Caki2 (cell line): Measurements from ENCODE around the gene ARHGEF9. TPM values are rescaled to one million over a fixed set of nuclear protein-coding genes. Genes with fewer than 3 reads are reported as not detected.
"Not testable (repeated sequence)": the region's sequence is repeated elsewhere in the genome, so short reads cannot be mapped to it uniquely, and the experiment has no call there.

Source experiments
- DNase-seq: peaks from one replicate; pipeline ENCODE4 v3.0.0-alpha.2; 2015; ENCODE audit warnings: low read depth
- in situ Hi-C: cut with HindIII; loops from 2 replicates; pipeline ENCODE4 v1.10.0; 2016; ENCODE audit warnings: low sequenced_read_pairs, low pct_unique_long_range_greater_than_20kb, mixed read lengths
- total RNA-seq: library from RNA; depleted of rRNA; stranded (reverse); fragments of >200 nt; shearing (Covaris generic); gene quantifications from 2 replicates; pipeline ENCODE4 v1.2.3, GENCODE V29; 2014; ENCODE audit warnings: low replicate concordance

Gene ARHGEF9
- total RNA-seq, 1 experiment from 2014 or later = 7.0 TPM

DNA sequence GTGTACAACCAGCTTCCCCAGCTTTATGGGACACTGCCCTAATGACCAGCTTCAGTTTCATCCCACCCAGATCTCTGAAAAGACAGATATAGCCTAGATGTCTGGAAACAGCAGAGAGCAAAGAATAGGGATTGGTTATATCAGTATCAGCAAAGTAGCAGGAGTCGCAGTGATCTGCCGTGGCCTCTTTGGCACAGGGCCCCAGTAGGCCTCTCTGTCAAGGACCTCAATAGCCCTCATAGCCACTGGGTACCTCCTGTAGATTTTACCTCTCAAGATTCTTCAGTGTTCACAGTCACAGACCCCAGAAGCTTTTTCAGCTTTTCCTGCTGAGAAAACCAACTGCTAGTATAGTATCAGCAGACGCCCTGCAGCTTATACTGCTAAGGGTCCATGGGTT is 104.6 kb downstream of the ARHGEF9 start:
- no peak for DNase-seq
- in situ Hi-C loops = no loop called here

DNA sequence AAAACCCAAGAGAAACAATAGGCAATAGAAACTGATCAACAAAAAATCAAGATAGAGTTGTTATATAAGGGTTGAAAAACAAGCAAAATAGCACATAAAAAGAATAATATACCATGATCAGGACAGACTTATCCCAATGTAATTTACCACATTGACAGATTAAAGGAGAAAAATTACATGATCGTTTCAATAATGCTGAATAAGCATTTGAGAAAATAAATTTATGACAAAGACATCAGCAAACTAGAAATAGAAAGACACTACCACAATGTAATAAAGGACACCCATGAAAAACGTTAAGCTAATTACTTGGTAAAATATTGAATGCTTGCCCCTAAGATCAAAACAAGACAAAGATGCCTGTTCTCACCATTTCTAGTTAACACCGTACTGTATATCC is 105.6 kb downstream of the ARHGEF9 start:
- no peak for DNase-seq
- in situ Hi-C loops = no loop called here

DNA sequence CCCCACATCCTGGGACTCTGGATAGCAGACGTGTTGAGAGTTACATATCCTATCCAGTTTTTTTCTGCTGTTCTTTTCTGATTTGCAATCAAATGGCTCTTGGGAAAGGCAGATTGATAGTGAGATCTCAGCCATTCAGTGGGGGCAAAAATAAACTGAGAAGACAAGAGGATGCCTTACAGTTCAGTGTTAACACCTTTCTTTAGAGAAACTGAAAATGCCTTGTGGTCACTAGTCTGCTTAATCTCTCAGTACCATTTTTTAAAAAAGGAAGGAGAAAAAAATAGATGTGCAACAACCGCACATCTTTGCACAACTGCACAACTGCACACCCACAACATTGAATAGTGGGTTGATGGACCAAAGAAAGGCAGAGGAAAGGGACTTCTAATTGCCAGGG is 109.3 kb downstream of the ARHGEF9 start:
- no peak for DNase-seq
- in situ Hi-C loops = no loop called here

DNA sequence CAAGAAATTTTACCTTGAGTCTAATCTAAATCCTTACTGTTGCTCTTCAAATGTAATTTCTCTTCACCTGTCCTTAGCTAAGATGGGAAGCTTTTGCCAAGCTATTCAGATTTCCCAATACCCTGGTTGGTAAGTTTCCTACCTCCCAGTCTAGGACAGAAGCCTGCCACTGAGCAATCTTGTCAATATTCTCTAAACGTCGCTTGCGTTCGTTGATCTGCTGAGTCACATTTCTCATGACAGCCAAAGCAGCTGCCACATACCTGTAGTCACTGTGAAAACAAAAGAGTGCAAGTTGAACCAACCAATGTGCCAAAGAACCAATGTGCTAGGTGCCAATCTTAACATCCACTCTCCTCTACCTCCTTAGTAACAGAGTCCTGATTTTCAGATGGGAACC is 111.1 kb downstream of the ARHGEF9 start:
- DNase-seq = peak; percentile 2
- in situ Hi-C loops = no loop called here

DNA sequence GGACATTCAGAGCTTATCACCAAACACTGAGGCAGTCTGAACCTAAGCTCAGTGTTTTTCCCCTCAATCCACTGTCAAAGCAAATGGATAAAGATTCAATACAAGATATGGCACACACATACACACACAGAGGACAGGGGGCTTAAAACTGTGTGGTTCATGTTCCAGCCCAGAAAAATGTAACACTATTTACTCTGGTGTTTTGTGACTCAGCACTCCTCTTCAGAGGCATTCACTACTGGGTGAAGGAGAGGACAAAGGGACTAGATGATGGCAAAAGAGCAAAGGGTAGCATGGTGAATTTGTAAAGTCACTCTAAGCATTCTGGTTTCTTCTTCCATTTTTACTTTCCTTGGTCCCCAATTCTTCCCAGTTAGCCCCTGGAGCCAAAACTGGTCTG is 120.3 kb downstream of the ARHGEF9 start:
- DNase-seq = no peak
- in situ Hi-C loops = no loop called here

DNA sequence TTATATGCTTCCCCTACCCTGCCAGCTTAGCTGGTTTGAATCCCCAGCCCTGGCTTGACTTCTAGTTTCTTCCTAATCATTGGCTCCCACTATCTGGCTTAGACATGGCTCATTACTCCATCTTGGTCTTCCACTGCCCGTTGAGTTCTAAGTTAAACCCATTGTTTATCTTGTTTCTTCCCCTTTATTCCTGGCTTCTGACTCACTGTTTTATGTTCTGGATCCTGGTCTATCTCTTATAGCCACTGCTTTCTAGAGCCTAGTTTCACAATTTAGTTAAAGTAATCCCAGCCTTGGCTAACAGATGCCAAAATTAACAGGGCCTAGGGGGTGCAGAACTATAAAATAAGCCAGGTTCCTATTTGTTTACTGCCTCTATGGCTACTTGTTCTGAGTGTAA is 120.9 kb downstream of the ARHGEF9 start:
- DNase-seq = no peak
- in situ Hi-C loops = no loop called here

DNA sequence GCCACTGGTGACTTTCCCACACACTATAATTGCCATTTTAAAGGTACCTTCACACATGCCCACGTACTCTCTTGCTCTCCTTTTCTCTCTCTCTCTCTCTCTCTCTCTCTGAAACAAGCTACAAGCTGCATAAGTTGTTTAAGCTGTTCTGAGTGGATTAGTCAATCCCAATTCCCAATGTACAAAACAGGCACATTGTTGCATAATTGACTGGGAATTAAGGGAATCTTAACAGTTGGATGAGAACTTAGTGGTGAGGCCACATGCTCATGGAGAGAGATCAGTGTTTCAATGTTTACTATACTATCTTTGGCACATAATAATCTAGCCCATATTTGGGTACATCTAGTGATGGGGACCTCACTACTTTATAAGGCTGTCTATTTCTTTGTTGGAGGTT is 123.3 kb downstream of the ARHGEF9 start:
- DNase-seq = no peak
- in situ Hi-C loops = no loop called here

DNA sequence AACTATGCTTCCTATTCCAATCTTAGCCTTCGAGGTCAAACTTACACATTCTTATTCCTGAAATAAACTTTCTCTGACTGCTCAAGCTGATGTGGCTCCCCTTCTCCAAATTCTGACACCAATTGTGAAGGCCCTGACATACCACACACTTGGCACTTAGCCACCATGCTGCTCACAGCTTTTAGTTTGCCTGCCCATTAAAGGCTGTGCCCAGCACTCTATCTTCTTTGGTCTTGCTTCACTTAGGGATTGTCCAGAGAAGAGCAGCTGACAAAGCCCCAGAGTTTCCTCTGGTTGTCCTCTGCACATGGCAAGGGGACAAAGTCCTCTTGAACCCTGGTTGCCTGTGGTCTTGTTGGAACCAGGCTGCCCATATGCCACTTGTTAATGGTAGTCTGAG is 126.1 kb downstream of the ARHGEF9 start:
- in situ Hi-C loops = no loop called here

DNA sequence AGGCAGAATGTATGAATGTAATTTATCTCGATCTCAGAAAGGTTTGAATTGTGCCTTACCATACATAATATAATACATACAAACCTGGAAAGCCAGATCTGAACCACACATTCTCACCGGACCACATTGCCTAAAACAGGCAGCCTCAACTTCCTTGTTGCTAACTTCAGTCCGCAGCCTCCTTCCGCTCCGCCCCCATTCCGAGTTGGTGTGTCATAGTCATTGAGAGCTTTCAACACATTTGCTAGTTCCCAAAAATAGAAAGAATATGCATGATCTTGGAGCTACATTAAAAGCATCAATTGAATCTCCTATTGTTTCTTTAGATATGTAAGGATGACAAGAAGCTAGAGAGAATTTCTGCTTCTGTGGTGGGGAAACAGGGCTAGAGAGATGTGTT is 127.2 kb downstream of the ARHGEF9 start:
- in situ Hi-C loops = no loop called here
- no peak for DNase-seq

More for the DNA sequence above, 126.1 kb downstream of the ARHGEF9 start:
- DNase-seq = no peak

DNA sequence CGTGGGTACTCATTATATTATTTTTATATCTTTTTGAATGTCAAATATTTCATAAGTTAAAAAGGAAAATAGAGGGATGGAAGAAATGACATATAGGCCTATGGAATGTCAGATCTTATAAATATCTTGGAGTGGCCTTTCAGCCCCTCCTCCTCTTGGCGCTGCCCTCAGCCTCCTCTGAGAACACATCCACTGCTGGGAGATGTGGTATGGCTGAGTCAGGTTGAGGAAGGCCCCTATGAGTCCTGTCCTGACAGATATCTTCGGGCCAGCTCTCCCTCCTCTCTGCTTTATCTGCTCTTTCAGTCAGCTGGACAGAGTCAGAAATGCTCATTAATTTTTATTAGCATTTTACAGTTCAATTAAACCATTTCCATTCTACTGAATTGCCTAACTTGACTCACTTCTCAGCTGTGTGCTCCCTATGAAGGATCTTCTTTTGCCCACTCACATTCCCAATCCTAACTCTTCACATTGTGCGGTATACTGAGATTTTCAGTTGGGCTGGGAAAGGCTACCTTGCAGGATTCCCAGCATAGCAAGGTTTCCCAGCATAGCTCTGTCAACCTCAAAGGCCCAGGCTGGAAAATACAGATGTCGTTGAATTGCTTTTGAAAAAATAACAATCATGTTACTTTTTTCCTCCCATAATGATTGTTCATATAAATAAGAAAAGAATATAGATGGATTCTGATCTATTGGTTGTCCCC is 128.0 kb downstream of the ARHGEF9 start:
- in situ Hi-C loops = no loop called here
- no peak for DNase-seq

DNA sequence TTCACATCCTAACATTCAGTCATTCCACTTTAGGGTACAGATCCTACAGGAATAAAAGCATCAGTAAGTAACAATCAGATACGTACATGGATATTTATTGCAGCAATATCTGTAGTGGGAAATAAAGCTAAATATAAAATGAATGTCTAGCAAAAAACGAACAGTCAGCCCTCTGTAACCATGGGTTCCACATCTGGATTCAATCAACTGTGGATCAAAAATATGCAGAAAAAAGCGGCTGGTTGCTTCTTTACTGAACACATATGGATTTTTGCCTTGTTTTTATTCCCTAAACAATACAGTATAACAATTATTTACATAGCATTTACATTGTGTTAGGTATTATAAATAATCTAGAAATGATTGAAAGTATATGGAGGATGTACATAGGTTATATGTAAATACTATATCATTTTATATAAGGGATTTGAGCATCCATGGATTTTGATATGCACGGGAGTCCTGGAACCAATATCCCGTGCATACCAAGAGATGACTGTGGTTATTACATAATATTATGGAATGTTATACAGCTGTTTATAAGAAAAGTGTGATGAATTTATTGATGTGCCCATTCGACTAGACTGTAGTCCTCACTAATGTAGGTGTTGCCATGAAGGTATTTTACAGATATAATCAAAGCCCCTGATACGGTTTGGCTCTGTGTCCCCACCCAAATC is 132.8 kb downstream of the ARHGEF9 start:
- DNase-seq = no peak
- in situ Hi-C loops = no loop called here

DNA sequence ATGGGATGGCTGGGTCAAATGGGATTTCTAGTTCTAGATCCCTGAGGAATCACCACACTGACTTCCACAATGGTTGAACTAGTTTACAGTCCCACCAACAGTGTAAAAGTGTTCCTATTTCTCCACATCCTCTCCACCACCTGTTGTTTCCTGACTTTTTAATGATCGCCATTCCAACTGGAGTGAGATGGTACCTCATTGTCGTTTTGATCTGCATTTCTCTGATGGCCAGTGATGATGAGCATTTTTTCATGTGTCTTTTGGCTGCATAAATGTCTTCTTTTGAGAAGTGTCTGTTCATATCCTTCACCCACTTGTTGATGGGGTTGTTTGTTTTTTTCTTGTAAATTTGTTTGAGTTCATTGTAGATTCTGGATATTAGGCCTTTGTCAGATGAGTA is 139.3 kb downstream of the ARHGEF9 start:
- in situ Hi-C loops = not testable (repeated sequence)

DNA sequence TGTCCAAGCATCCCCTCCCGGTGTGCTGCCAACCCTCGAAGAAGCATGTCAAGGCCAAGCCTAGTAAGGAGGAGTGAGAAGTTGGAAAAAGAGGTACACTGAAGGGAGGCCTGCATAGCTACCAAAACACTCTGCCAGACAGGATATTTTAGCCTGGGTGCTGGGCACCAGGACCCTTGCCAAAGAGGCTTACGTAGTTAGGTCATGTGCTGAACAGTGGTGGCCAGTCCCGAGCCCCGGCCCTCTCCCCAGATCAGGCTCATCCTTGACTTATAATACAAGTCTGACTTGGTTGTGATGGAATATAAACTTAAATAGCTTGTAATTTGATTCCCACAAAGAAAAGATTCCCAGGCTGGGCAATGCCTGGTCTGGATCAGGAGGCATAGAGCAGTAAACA is 149.3 kb downstream of the ARHGEF9 start:
- in situ Hi-C loops = no loop called here
- DNase-seq = no peak

More for the DNA sequence above, 139.3 kb downstream of the ARHGEF9 start:
- not testable (repeated sequence) for DNase-seq

DNA sequence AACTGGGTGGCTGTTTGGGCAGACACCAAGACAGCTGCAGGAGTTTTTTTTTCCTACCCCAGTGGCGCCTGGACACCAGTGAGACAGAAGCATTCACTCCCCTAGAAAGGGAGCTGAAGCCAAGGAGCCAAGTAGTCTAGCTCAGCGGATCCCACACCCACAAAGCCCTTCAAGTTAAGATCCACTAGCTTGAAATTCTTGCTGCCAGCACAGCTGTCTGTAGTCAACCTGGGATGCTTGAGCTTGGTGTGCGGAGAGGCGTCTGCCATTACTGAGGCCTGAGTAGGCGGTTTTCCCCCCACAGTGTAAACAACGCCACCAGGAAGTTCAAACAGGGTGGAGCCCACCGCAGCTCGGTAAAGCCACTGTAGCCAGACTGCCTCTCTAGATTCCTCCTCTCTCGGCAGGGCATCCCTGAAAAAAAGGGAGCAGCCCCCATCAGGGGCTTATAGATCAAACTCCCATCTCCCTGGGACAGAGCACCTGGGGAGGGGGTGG is 171.4 kb downstream of the ARHGEF9 start:
- no peak for DNase-seq

DNA sequence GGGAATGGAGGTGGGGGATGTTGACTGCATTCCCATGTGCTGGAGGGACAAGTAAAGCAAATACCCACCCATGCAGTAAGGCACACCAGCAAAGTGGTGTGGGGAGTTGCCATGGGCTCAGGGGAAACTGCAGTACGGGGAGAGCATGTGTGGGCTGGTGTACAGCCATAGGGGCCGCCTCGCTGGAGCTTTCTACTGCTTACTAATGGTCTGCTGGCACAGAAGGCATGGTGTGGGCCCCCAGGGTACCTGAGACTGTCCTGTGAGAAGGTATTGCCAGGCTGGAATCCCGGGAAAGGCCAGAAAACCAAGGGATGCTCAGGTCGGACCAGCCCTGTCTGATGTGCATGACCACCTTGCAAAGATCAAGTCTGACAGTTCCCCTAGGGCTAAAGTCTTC is 199.1 kb downstream of the ARHGEF9 start:
- no peak for DNase-seq
- in situ Hi-C loops = no loop called here

More for the DNA sequence above, 171.4 kb downstream of the ARHGEF9 start:
- in situ Hi-C loops = no loop called here
